T-cell (primary cell): ENCODE measurements around the gene ARHGAP25. TPM values are rescaled to one million over a fixed set of nuclear protein-coding genes. Genes with fewer than 3 reads are reported as not detected.

ENCODE experiments used
- ATAC-seq, 4 experiments: fragments of 200-7000 bp in 3 of 4; fragments of 150-1000 bp in 1 of 4; cut with Tn5 transposase; replicated peaks in 1 of 4; 1 replicate in 3 of 4; 2 replicates in 1 of 4; pipeline ENCODE4 v1.10.0; 2021; ENCODE audit warnings: moderate library complexity in 3 of 4, mild to moderate bottlenecking in 2 of 4, moderate number of reproducible peaks in 1 of 4
- CTCF ChIA-PET, 2 donors: fragments of 300-600 bp; sonication (Branson Sonifier 250); formaldehyde crosslinking; loops; one replicate each; lab custom pipeline; 2022; ENCODE audit warnings: antibody characterized with exemption in 2 of 2; lab: Charles Lee
- POLR2A ChIA-PET, 2 donors: fragments of 300-600 bp; sonication (Branson Sonifier 250); formaldehyde crosslinking; loops; one replicate each; lab custom pipeline; 2022; ENCODE audit warnings: antibody characterized with exemption in 2 of 2; lab: Charles Lee
- DNase-seq, 35 experiments: peaks; one replicate each; pipeline versions ENCODE4 v3.0.0 to v3.0.0-alpha.2; 2013 to 2023
- H3K27ac ChIP-seq: one replicate; pipeline ENCODE4 v1.5.1; 2013; ENCODE audit warnings: low read length
- H3K27me3 ChIP-seq, 2 experiments: replicated peaks in 1 of 2; 1 replicate in 1 of 2; 2 replicates in 1 of 2; pipeline versions ENCODE4 v1.6.1 to v1.7.0; 2013; ENCODE audit warnings: low read length in 1 of 2, mixed read lengths in 1 of 2; ENCODE audit not compliant: control insufficient read depth in 2 of 2, insufficient read depth in 2 of 2; ENCODE audit errors: extremely low read depth in 1 of 2
- H3K36me3 ChIP-seq, 2 donors: 1 replicate in 1 of 2; 2 replicates in 1 of 2; pipeline versions ENCODE4 v1.6.1 to v1.7.0; 2013; ENCODE audit warnings: low read length in 1 of 2; ENCODE audit not compliant: control insufficient read depth in 2 of 2, insufficient read depth in 1 of 2; ENCODE audit errors: extremely low read depth in 1 of 2
- H3K4me1 ChIP-seq, 2 experiments: 1 replicate in 1 of 2; 2 replicates in 1 of 2; pipeline versions ENCODE4 v1.6.1 to v1.7.0; 2013; ENCODE audit warnings: low read length in 2 of 2, mixed read lengths in 1 of 2; ENCODE audit not compliant: insufficient read depth in 2 of 2, control insufficient read depth in 1 of 2; ENCODE audit errors: extremely low read depth in 1 of 2
- H3K4me3 ChIP-seq, 2 donors: 1 replicate in 1 of 2; 2 replicates in 1 of 2; pipeline versions ENCODE4 v1.5.1 to v1.7.0; 2013; ENCODE audit warnings: mild to moderate bottlenecking in 2 of 2, low read length in 1 of 2, moderate library complexity in 1 of 2; ENCODE audit not compliant: control insufficient read depth in 1 of 2; ENCODE audit errors: extremely low read depth in 1 of 2
- H3K9me3 ChIP-seq: 2 replicates; pipeline ENCODE4 v1.7.0; 2013
- H3K27ac Mint-ChIP-seq, 2 donors: one replicate each; pipeline ENCODE4 v1.8.0; 2020 to 2021; ENCODE audit warnings: mild to moderate bottlenecking in 2 of 2, mixed read lengths in 2 of 2
- H3K27me3 Mint-ChIP-seq, 2 donors: one replicate each; pipeline ENCODE4 v1.8.0; 2021 to 2022; ENCODE audit warnings: mixed read lengths in 2 of 2
- H3K36me3 Mint-ChIP-seq: one replicate; pipeline ENCODE4 v1.8.0; 2021; ENCODE audit warnings: mixed read lengths
- H3K4me1 Mint-ChIP-seq, 3 donors: one replicate each; pipeline ENCODE4 v1.8.0; 2020 to 2022; ENCODE audit warnings: mixed read lengths in 3 of 3, mild to moderate bottlenecking in 1 of 3
- H3K4me3 Mint-ChIP-seq, 3 donors: one replicate each; pipeline ENCODE4 v1.8.0; 2020 to 2022; ENCODE audit warnings: mild to moderate bottlenecking in 3 of 3, mixed read lengths in 3 of 3, moderate library complexity in 3 of 3
- H3K9me3 Mint-ChIP-seq, 3 donors: one replicate each; pipeline ENCODE4 v1.8.0; 2020 to 2022; ENCODE audit warnings: mixed read lengths in 3 of 3
- WGBS: methylation state at CpG from one replicate; pipeline ENCODE4 v1.1.5; 2013; ENCODE audit warnings: missing lambda C conversion rate; ENCODE audit not compliant: insufficient coverage; 5-methylcytosine and 5-hydroxymethylcytosine counted together
- total RNA-seq, 35 experiments: library from RNA in 6 of 35; stranded (reverse) in 6 of 35; fragments of 120-200 nt in 1 of 35; gene quantifications; one replicate each; pipeline versions ENCODE4 v1.2.1 to v1.2.4 and lab custom pipeline; 2013 to 2026

The ARHGAP25 gene
- total RNA-seq, 5 donors from 2014 or later (not counting 1 experiment from before 2014, with no cell fraction given): 103 to 134 (median 123) TPM

GRCh38 chr2:68736086-68736485, 1.5 kb downstream of the ARHGAP25 start:
- WGBS: no CpG with 5 or more reads among the region's 2 CpGs
- H3K27ac Mint-ChIP-seq: peak overlapping the region in 1 of 2 donors; percentile 91
- peaks cover 25% of the 10 kb centered on the region for H3K36me3 Mint-ChIP-seq
- DNase-seq: no peak
- H3K27me3 Mint-ChIP-seq: no peaks in the 10 kb centered on the region
- ChIA-PET CTCF (interaction anchor here (0.6 to 2.1 kb wide), 4 partner anchors 8 to 27 kb away, joined by 3 to 6 read pairs (median 3); no protein-coding TSS in a partner anchor), POLR2A (no interaction called here)
- H3K9me3 Mint-ChIP-seq: no peaks in the 10 kb centered on the region
- no peak for ATAC-seq
- peaks cover 39 to 50% (median 50%) of the 10 kb centered on the region in 3 donors for H3K4me1 Mint-ChIP-seq
- peaks cover 53 to 54% of the 10 kb centered on the region in 2 experiments for H3K4me1 ChIP-seq
- peak overlapping the region; percentile 57 to 81 for H3K4me3 ChIP-seq
- peak overlapping the region; percentile 83 for H3K27ac ChIP-seq
- H3K4me3 Mint-ChIP-seq: no peak overlapping the region
- H3K9me3 ChIP-seq: no peaks in the 10 kb centered on the region
- H3K36me3 ChIP-seq: peaks cover 3 to 11% of the 10 kb centered on the region in 2 donors
- no peaks in the 10 kb centered on the region for H3K27me3 ChIP-seq

GRCh38 chr2:68737711-68738110, 3.1 kb downstream of the ARHGAP25 start:
- ChIA-PET POLR2A (interaction anchor here in 1 of 2 donors (0.5 to 1.0 kb wide), 2 partner anchors 15 to 170 kb away, joined by 3 read pairs; no protein-coding TSS in a partner anchor), CTCF (interaction anchor here (0.5 to 7.5 kb wide), 14 partner anchors 9 to 273 kb away, joined by 3 to 78 read pairs (median 4); no protein-coding TSS in a partner anchor)
- Mint-ChIP-seq H3K9me3 (no peaks in the 10 kb centered on the region), H3K4me1 (peaks cover 50 to 59% (median 53%) of the 10 kb centered on the region in 3 donors), H3K36me3 (peaks cover 31% of the 10 kb centered on the region), H3K27me3 (no peaks in the 10 kb centered on the region), H3K27ac (peak overlapping the region; percentile 94), H3K4me3 (no peak overlapping the region)
- WGBS: no CpG with 5 or more reads among the region's 1 CpG
- Histone ChIP-seq H3K27me3 (no peaks in the 10 kb centered on the region), H3K4me1 (peaks cover 61 to 69% of the 10 kb centered on the region in 2 experiments), H3K4me3 (peak overlapping the region; percentile 57 to 81), H3K9me3 (no peaks in the 10 kb centered on the region), H3K27ac (peak overlapping the region; percentile 83), H3K36me3 (peaks cover 3 to 11% of the 10 kb centered on the region in 2 donors)
- DNase-seq (peak in 14 of 35 experiments; percentile 9 to 77 (median 32)), ATAC-seq (peak; percentile 41 to 71 (median 44))

GRCh38 chr2:68738906-68739594, 4.4 kb downstream of the ARHGAP25 start:
- Histone ChIP-seq H3K27ac (peak overlapping the region; percentile 83), H3K4me3 (peak overlapping the region in 1 of 2 donors; percentile 57), H3K36me3 (peaks cover 3 to 22% of the 10 kb centered on the region in 2 donors), H3K27me3 (no peaks in the 10 kb centered on the region), H3K4me1 (peaks cover 59 to 68% of the 10 kb centered on the region in 2 experiments), H3K9me3 (no peaks in the 10 kb centered on the region)
- peaks cover 35% of the 10 kb centered on the region for H3K36me3 Mint-ChIP-seq
- no peaks in the 10 kb centered on the region for H3K27me3 Mint-ChIP-seq
- no CpG with 5 or more reads among the region's 3 CpGs for WGBS
- POLR2A ChIA-PET: interaction anchor here in 1 of 2 donors (0.5 to 0.7 kb wide), 2 partner anchors 19 to 24 kb away, joined by 3 read pairs; no protein-coding TSS in a partner anchor
- H3K9me3 Mint-ChIP-seq: no peaks in the 10 kb centered on the region
- DNase-seq (no peak), ATAC-seq (no peak)
- CTCF ChIA-PET: interaction anchor here (0.5 to 7.5 kb wide), 11 partner anchors 9 to 274 kb away, joined by 3 to 78 read pairs (median 4); no protein-coding TSS in a partner anchor
- H3K4me1 Mint-ChIP-seq: peaks cover 63 to 72% (median 67%) of the 10 kb centered on the region in 3 donors
- H3K4me3 Mint-ChIP-seq: no peak overlapping the region
- peak overlapping the region; percentile 94 for H3K27ac Mint-ChIP-seq

GRCh38 chr2:68739595-68740399, 5.2 kb downstream of the ARHGAP25 start:
- no peak overlapping the region for H3K4me3 Mint-ChIP-seq
- no peak for ATAC-seq
- 18% methylated on average over 4 of the region's 6 CpGs for WGBS
- peak overlapping the region; percentile 94 for H3K27ac Mint-ChIP-seq
- POLR2A ChIA-PET: interaction anchor here in 1 of 2 donors (0.7 kb wide), 1 partner anchor 23 kb away, joined by 3 read pairs; no protein-coding TSS in a partner anchor
- DNase-seq: peak in 1 of 35 experiments; percentile 41
- Histone ChIP-seq H3K4me1 (peaks cover 64 to 67% of the 10 kb centered on the region in 2 experiments), H3K9me3 (no peaks in the 10 kb centered on the region), H3K36me3 (peaks cover 3 to 30% of the 10 kb centered on the region in 2 donors), H3K27me3 (no peaks in the 10 kb centered on the region), H3K4me3 (peak overlapping the region; percentile 38 to 57), H3K27ac (peak overlapping the region; percentile 83)
- no peaks in the 10 kb centered on the region for H3K27me3 Mint-ChIP-seq
- no peaks in the 10 kb centered on the region for H3K9me3 Mint-ChIP-seq
- H3K4me1 Mint-ChIP-seq: peaks cover 71 to 80% (median 74%) of the 10 kb centered on the region in 3 donors
- CTCF ChIA-PET: interaction anchor here (0.5 to 7.5 kb wide), 11 partner anchors 9 to 173 kb away, joined by 3 to 78 read pairs (median 4); no protein-coding TSS in a partner anchor
- peaks cover 39% of the 10 kb centered on the region for H3K36me3 Mint-ChIP-seq

- Histone ChIP-seq H3K4me3 (no peak overlapping the region), H3K27ac (peak overlapping the region; percentile 83), H3K27me3 (no peaks in the 10 kb centered on the region), H3K36me3 (peaks cover 3 to 36% of the 10 kb centered on the region in 2 donors), H3K4me1 (peaks cover 69 to 70% of the 10 kb centered on the region in 2 experiments), H3K9me3 (no peaks in the 10 kb centered on the region)
- Mint-ChIP-seq H3K4me3 (no peak overlapping the region), H3K36me3 (peaks cover 41% of the 10 kb centered on the region), H3K4me1 (peaks cover 77 to 86% (median 81%) of the 10 kb centered on the region in 3 donors), H3K27ac (peak overlapping the region; percentile 94), H3K9me3 (no peaks in the 10 kb centered on the region), H3K27me3 (no peaks in the 10 kb centered on the region)
- ATAC-seq (peak in 3 of 4 experiments; percentile 26 to 32 (median 30)), DNase-seq (no peak)
- no CpG with 5 or more reads among the region's 2 CpGs for WGBS
- ChIA-PET POLR2A (no interaction called here), CTCF (interaction anchor here (0.9 to 7.5 kb wide), 13 partner anchors 8 to 277 kb away, joined by 3 to 78 read pairs (median 4); no protein-coding TSS in a partner anchor)
Observed at GRCh38 chr2:68740400-68740914, 5.8 kb downstream of the ARHGAP25 start.
